ENCODE data around the gene ZGPAT. TPM values are rescaled to one million over a fixed set of nuclear protein-coding genes. Genes with fewer than 3 reads are reported as not detected.

ZGPAT gene
- total RNA-seq, 1 experiment from 2014 or later = 37.9 TPM

DNA sequence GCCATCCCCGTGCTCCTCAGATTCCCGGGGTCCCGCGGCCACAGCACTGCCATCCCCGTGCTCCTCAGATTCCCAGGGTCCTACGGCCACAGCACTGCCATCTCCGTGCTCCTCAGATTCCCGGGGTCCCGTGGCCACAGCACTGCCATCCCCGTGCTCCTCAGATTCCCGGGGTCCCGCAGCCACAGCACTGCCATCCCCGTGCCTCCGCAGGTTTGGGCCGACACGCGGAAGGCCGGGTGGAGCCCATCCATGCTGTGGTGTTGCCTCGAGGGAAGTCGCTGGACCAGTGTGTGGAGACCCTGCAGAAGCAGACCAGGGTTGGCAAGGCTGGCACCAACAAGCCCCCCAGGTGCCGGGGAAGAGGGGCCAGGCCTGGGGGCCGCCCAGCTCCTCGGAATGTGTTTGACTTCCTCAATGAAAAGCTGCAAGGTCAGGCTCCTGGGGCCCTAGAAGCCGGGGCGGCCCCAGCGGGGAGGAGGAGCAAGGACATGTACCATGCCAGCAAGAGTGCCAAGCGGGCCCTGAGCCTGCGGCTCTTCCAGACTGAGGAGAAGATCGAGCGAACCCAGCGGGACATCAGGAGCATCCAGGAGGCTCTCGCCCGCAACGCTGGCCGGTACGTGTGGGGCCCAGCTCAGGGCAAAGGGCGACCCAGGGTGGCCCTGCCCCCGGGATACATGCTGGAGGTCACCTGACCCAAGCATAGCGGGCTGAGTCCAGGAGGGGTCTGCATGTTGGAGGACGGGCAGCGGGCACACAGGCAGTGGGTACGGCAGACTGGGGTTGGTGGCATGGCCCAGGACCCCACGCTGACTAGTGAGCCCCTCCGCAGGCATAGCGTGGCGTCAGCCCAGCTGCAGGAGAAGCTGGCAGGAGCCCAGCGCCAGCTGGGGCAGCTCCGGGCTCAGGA is 27.4 kb downstream of the ZGPAT start:
- H4K20me1 ChIP-seq (ENCODE audit: low read length) = no peaks in the 10 kb centered on the region
- ATAC-seq (no peak), DNase-seq (no peak)
- intact Hi-C loops (cut with micrococcal nuclease) = no loop called here
- no peaks in the 10 kb centered on the region for H3K27me3 ChIP-seq (ENCODE audit: low read length)
- H3K79me2 ChIP-seq (ENCODE audit: low read length) = peaks cover 7% of the 10 kb centered on the region; the same call in 1 of the 2 replicates
- no peaks in the 10 kb centered on the region for H3K9me2 ChIP-seq (replicated peaks; ENCODE audit: low read length)
- no peaks in the 10 kb centered on the region for H3F3A ChIP-seq (ENCODE audit: low read length, unreplicated experiment)
- no peak overlapping the region for H3K4me3 ChIP-seq (ENCODE audit: low read length)
- TF ChIP-seq EZH2phosphoT487 (IDR thresholded peaks at IDR 0.05; ENCODE audit: borderline replicate concordance, low read length) = no peak
- TF ChIP-seq EZH2 (IDR thresholded peaks at IDR 0.05; ENCODE audit: low read length, unreplicated experiment) = no peak
- TF ChIP-seq, protein P1, sequence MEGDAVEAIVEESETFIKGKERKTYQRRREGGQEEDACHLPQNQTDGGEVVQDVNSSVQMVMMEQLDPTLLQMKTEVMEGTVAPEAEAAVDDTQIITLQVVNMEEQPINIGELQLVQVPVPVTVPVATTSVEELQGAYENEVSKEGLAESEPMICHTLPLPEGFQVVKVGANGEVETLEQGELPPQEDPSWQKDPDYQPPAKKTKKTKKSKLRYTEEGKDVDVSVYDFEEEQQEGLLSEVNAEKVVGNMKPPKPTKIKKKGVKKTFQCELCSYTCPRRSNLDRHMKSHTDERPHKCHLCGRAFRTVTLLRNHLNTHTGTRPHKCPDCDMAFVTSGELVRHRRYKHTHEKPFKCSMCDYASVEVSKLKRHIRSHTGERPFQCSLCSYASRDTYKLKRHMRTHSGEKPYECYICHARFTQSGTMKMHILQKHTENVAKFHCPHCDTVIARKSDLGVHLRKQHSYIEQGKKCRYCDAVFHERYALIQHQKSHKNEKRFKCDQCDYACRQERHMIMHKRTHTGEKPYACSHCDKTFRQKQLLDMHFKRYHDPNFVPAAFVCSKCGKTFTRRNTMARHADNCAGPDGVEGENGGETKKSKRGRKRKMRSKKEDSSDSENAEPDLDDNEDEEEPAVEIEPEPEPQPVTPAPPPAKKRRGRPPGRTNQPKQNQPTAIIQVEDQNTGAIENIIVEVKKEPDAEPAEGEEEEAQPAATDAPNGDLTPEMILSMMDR (conservative IDR thresholded peaks at IDR 0.05; ENCODE audit: low read depth, low read length) = no peak
- no peaks in the 10 kb centered on the region for H3K9me3 ChIP-seq (ENCODE audit: low read length)
- CTCF ChIA-PET = interaction anchor here (0.7 kb wide), 1 partner anchor 31 kb away, joined by 3 read pairs; no protein-coding TSS in a partner anchor
- no peaks in the 10 kb centered on the region; the same call in 1 of the 2 replicates for H3K36me3 ChIP-seq (ENCODE audit: low read depth, low read length)
- H3K9ac ChIP-seq (ENCODE audit: low read length) = no peak overlapping the region
- no peak overlapping the region for H3K4me2 ChIP-seq (ENCODE audit: low read length)
- BruUV-seq (replicated peaks) = TSS peak; percentile 34
- no peak overlapping the region for H2AFZ ChIP-seq (ENCODE audit: low read length)
- H3K4me1 ChIP-seq (ENCODE audit: insufficient read depth, low read length) = no peaks in the 10 kb centered on the region
- no peak overlapping the region for H3K27ac ChIP-seq (ENCODE audit: low read length)
- POLR2A ChIA-PET (ENCODE audit: unreplicated experiment) = no interaction called here

DNA sequence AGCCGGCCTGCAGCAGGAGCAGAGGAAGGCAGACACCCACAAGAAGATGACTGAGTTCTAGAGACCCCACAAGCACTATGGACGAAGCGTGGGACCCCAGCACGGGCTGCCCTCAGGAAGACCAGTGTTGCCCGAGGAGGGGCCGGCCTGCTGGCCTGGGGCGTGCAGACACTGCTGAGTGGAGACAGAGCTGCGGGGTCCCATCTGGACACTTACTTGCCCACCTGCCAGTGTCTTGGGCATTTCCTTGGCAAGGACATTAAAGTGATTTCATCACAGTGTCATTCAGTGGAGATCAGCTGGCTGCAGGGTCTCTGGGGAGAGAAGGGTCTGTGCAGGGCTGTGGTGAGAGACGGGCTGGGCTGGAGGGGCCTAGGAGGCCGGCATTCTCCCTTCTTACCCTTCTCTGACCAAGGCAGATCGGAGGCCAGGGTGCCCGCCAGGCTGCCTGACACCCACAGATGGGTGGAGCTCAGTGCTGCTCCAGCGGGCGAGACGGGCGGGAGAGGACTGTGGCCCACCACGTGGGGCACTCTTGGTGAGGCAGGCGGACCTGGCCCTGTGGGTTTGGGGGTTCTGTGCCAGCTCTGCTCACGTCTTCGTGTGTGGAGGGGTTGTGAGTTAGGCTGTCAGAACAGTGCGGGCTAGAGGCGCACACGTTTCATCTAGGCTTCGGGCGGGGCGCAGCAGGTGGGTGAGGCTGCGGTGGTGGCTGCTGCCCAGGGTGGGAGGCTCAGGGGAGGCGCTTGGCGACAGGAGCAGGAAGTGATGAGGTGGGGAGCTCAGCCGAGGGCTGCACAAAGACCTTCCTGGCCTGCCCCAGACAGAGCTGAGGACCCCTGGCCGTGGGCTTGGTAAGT is 28.2 kb downstream of the ZGPAT start, which contains the start of gene LIME1:
TSS of gene LIME1 (plus strand) at position 806 of the 860 bp plus-strand sequence. CDS start 886 bp downstream, outside the sequence.
- Histone ChIP-seq H4K20me1 (ENCODE audit: low read length) (no peaks in the 10 kb centered on the region), H3K79me2 (ENCODE audit: low read length) (peaks cover 7% of the 10 kb centered on the region), H3K9me3 (ENCODE audit: low read length) (no peaks in the 10 kb centered on the region), H3K4me1 (ENCODE audit: insufficient read depth, low read length) (peaks cover 3% of the 10 kb centered on the region), H3K27me3 (ENCODE audit: low read length) (no peaks in the 10 kb centered on the region), H3K4me2 (ENCODE audit: low read length) (no peak within 1 kb of the TSS), H3K4me3 (ENCODE audit: low read length) (no peak within 1 kb of the TSS), H3F3A (ENCODE audit: low read length, unreplicated experiment) (no peaks in the 10 kb centered on the region), H3K27ac (ENCODE audit: low read length) (no peak within 1 kb of the TSS), H3K9me2 (replicated peaks; ENCODE audit: low read length) (no peaks in the 10 kb centered on the region), H3K9ac (ENCODE audit: low read length) (no peak within 1 kb of the TSS), H2AFZ (ENCODE audit: low read length) (no peak within 1 kb of the TSS), H3K36me3 (ENCODE audit: low read depth, low read length) (no peaks in the 10 kb centered on the region; the same call in 1 of the 2 replicates)
- TF ChIP-seq EZH2phosphoT487 (IDR thresholded peaks at IDR 0.05; ENCODE audit: borderline replicate concordance, low read length) (no peak), EZH2 (IDR thresholded peaks at IDR 0.05; ENCODE audit: low read length, unreplicated experiment) (no peak)
- TF ChIP-seq, protein P1 (conservative IDR thresholded peaks at IDR 0.05; ENCODE audit: low read depth, low read length) = no peak
- POLR2A ChIA-PET (ENCODE audit: unreplicated experiment) = interaction anchor here (0.6 kb wide), 1 partner anchor 28 kb away, joined by 5 read pairs; the partner anchor contains the start of genes ARFRP1 and ZGPAT
- no peak for ATAC-seq
- no peak for DNase-seq
- no TSS peak for BruUV-seq (replicated peaks)
- intact Hi-C loops (cut with micrococcal nuclease) = no loop called here
- CTCF ChIA-PET = interaction anchor here (0.7 kb wide), 1 partner anchor 30 kb away, joined by 3 read pairs; no protein-coding TSS in a partner anchor
